K562 (cell line): ENCODE results near the gene IDH1. TPM values are rescaled to one million over a fixed set of nuclear protein-coding genes. Genes with fewer than 3 reads are reported as not detected.

ENCODE experiments used
- ATAC-seq: fragments of 200-7000 bp; cut with Tn5 transposase; 3 replicates; pipeline ENCODE4 v1.9.1; 2020; ENCODE audit warnings: moderate library complexity
- BruUV-seq: library from RNA; stranded (reverse); fragments of 400-500 nt; replicated peaks from 2 replicates; lab custom pipeline; 2021; lab: Mats Ljungman, UMichigan
- CTCF ChIA-PET: fragments of 300-600 bp; formaldehyde crosslinking; extraction: SDS; loops from one replicate; lab custom pipeline; 2021; ENCODE audit warnings: low intra/inter-chr PET ratio; lab: Yijun Ruan, JAX
- POLR2A ChIA-PET: fragments of 300-600, 350-650 bp; sonication (Branson Sonifier 250); formaldehyde crosslinking; extraction: SDS; loops from one replicate; lab custom pipeline; 2021; ENCODE audit warnings: antibody characterized with exemption, inconsistent platforms; lab: Yijun Ruan, JAX
- DNase-seq, 4 experiments: peaks; one replicate each; pipeline versions ENCODE4 v3.0.0 to v3.0.0-alpha.2; 2011 to 2018; ENCODE audit warnings: low spot score in 3 of 4, mixed read lengths in 3 of 4; ENCODE audit errors: extremely low read depth in 1 of 4
- FAIRE-seq: peaks from 2 replicates; lab custom pipeline; 2011; peaks lifted over from hg19 to GRCh38; lab: Jason Lieb, UNC
- H2AFZ ChIP-seq: 2 replicates; pipeline ENCODE4 v1.6.0; 2011; ENCODE audit warnings: low read depth, low read length, control low read depth, inconsistent platforms
- H3K27ac ChIP-seq: fragments of 200-600 bp; 3 replicates; pipeline ENCODE4 v1.8.0; 2011; ENCODE audit warnings: low read depth, mild to moderate bottlenecking, control low read depth, inconsistent platforms, low read length, moderate library complexity, mixed read lengths; ENCODE audit errors: extremely low read depth
- H3K27me3 ChIP-seq, 2 experiments: fragments of 300-600 bp in 1 of 2; 2 replicates in 1 of 2; 3 replicates in 1 of 2; pipeline versions ENCODE4 v1.6.0 to v1.8.0; 2011; ENCODE audit warnings: inconsistent platforms in 2 of 2, low read length in 2 of 2, mild to moderate bottlenecking in 1 of 2, mixed read lengths in 1 of 2, moderate library complexity in 1 of 2; ENCODE audit not compliant: control insufficient read depth in 2 of 2, insufficient read depth in 2 of 2
- H3K36me3 ChIP-seq: fragments of 300-600 bp; 3 replicates; pipeline ENCODE4 v1.8.0; 2011; ENCODE audit warnings: mild to moderate bottlenecking, low read length, inconsistent platforms; ENCODE audit not compliant: control insufficient read depth, insufficient read depth
- H3K4me1 ChIP-seq, 2 experiments: fragments of 200-600 bp in 1 of 2; replicated peaks in 1 of 2; 2 replicates in 1 of 2; 3 replicates in 1 of 2; pipeline versions ENCODE4 v1.5.1 to v1.8.0; 2011; ENCODE audit warnings: inconsistent platforms in 2 of 2, low read length in 2 of 2, mild to moderate bottlenecking in 1 of 2, mixed read lengths in 1 of 2, moderate library complexity in 1 of 2; ENCODE audit not compliant: control insufficient read depth in 2 of 2, insufficient read depth in 2 of 2
- H3K4me2 ChIP-seq: 2 replicates; pipeline ENCODE4 v1.6.1; 2011; ENCODE audit warnings: low read length, control low read depth, inconsistent platforms, mixed read lengths; ENCODE audit not compliant: insufficient read depth
- H3K4me3 ChIP-seq: fragments of 200-600 bp; sonication (generic), shearing (Covaris generic); 2 replicates; pipeline ENCODE4 v1.5.1; 2016; ENCODE audit warnings: control low read depth, inconsistent platforms
- H3K79me2 ChIP-seq: fragments of 200-600 bp; 3 replicates; pipeline ENCODE4 v1.8.0; 2011; ENCODE audit warnings: low read length, inconsistent platforms; ENCODE audit not compliant: control insufficient read depth, insufficient read depth
- H3K9ac ChIP-seq, 2 experiments: 2 replicates each; pipeline versions ENCODE4 v1.6.0 to v1.6.1; 2011; ENCODE audit warnings: low read depth in 2 of 2, low read length in 2 of 2, control low read depth in 1 of 2, inconsistent platforms in 1 of 2, mild to moderate bottlenecking in 1 of 2, mixed read lengths in 1 of 2; ENCODE audit not compliant: insufficient read depth in 1 of 2
- H3K9me1 ChIP-seq: one replicate; pipeline ENCODE4 v1.6.0; 2011; ENCODE audit warnings: inconsistent platforms, mild to moderate bottlenecking, low read length, moderate library complexity; ENCODE audit not compliant: control insufficient read depth, insufficient read depth
- H3K9me3 ChIP-seq: replicated peaks from 2 replicates; pipeline ENCODE4 v1.5.1; 2011; ENCODE audit warnings: low read depth, low read length, inconsistent platforms; ENCODE audit not compliant: control insufficient read depth, insufficient read depth
- H4K20me1 ChIP-seq: replicated peaks from 2 replicates; pipeline ENCODE4 v1.6.1; 2011; ENCODE audit warnings: low read length, inconsistent platforms, mixed read lengths; ENCODE audit not compliant: control insufficient read depth, insufficient read depth
- E2F8 ChIP-seq: fragments of 450-650 bp; IDR thresholded peaks from 2 replicates; pipeline ENCODE4 v1.7.1; 2018; ENCODE audit warnings: mild to moderate bottlenecking, low read depth; ENCODE audit not compliant: partially characterized antibody
- KLF6 ChIP-seq: fragments of 250-450 bp; sonication (Bioruptor Pico); IDR thresholded peaks from 2 replicates; pipeline ENCODE4 v1.4.0; 2020; ENCODE audit warnings: mild to moderate bottlenecking, moderate library complexity, borderline replicate concordance
- MCM2 ChIP-seq: fragments of 450-650 bp; IDR thresholded peaks from 2 replicates; pipeline ENCODE4 v1.6.1; 2017; ENCODE audit warnings: low read depth, mild to moderate bottlenecking
- NFRKB ChIP-seq: fragments of 450-650 bp; IDR thresholded peaks from 2 replicates; pipeline ENCODE4 v1.6.1; 2016; ENCODE audit warnings: low read depth
- PPARD ChIP-seq: fragments of 250-450 bp; sonication (Bioruptor Pico); IDR thresholded peaks from 2 replicates; pipeline ENCODE4 v1.8.0; 2022; ENCODE audit warnings: inconsistent platforms, mild to moderate bottlenecking, moderate library complexity
- PURB ChIP-seq: sonication (generic); formaldehyde crosslinking; IDR thresholded peaks from 2 replicates; pipeline ENCODE4 v1.9.0; 2021; ENCODE audit warnings: low read depth, mild to moderate bottlenecking, missing genetic modification reagents
- RBM39 ChIP-seq: fragments of 200-400 bp; formaldehyde crosslinking; optimal IDR thresholded peaks from 2 replicates; pipeline ENCODE3; 2018; ENCODE audit warnings: low read depth, low read length
- RNF2 ChIP-seq: sonication (generic); IDR thresholded peaks from 2 replicates; pipeline ENCODE4 v1.6.1; 2016
- RNF219 ChIP-seq: fragments of 250-450 bp; sonication (Bioruptor Pico); IDR thresholded peaks from 2 replicates; pipeline ENCODE4 v1.5.0; 2022; ENCODE audit warnings: mild to moderate bottlenecking
- TOE1 ChIP-seq, 2 experiments: fragments of 450-650 bp in 1 of 2; sonication (generic) in 1 of 2; formaldehyde crosslinking in 1 of 2; IDR thresholded peaks; 2 replicates each; pipeline versions ENCODE4 v1.7.1 to v1.8.0; 2016 to 2022; ENCODE audit warnings: borderline replicate concordance in 2 of 2, mild to moderate bottlenecking in 2 of 2, antibody characterized with exemption in 1 of 2, inconsistent platforms in 1 of 2, low read depth in 1 of 2, missing genetic modification reagents in 1 of 2, moderate library complexity in 1 of 2
- ZNF146 ChIP-seq: IDR thresholded peaks from one replicate; pipeline ENCODE4 v1.6.1; 2018; ENCODE audit warnings: missing compliant biosample characterization; ENCODE audit not compliant: unreplicated experiment
- ZNF263 ChIP-seq: sonication (generic); formaldehyde crosslinking; IDR thresholded peaks from 2 replicates; pipeline ENCODE4 v1.8.0; 2022; ENCODE audit warnings: mild to moderate bottlenecking, missing genetic modification reagents, borderline replicate concordance
- ZNF277 ChIP-seq: fragments of 250-450 bp; sonication (Bioruptor Pico); IDR thresholded peaks from 2 replicates; pipeline ENCODE4 v1.8.0; 2022; ENCODE audit warnings: inconsistent platforms, mild to moderate bottlenecking, moderate library complexity, borderline replicate concordance
- ZNF764 ChIP-seq: fragments of 250-450 bp; sonication (Bioruptor Pico); IDR thresholded peaks from 2 replicates; pipeline ENCODE4 v1.4.0; 2020; ENCODE audit warnings: low read depth, mild to moderate bottlenecking, moderate library complexity
- WGBS: fragments of 100-300 bp; shearing (Covaris generic); methylation state at CpG from one replicate; pipeline ENCODE4 v1.1.6; 2016; ENCODE audit warnings: low coverage, mixed read lengths; ENCODE audit not compliant: insufficient coverage; ENCODE audit errors: missing lambda C conversion rate; 5-methylcytosine and 5-hydroxymethylcytosine counted together
- in situ Hi-C: fragments of 300-500 bp; cut with MboI; formaldehyde crosslinking; loops from 4 replicates; pipeline ENCODE4 v1.15.0; 2018; ENCODE audit warnings: inconsistent platforms, mixed read lengths
- intact Hi-C: fragments of 100-400 bp; cut with micrococcal nuclease; formaldehyde crosslinking; loops from 2 replicates; pipeline ENCODE4 v1.14.2; 2022
- polyA plus RNA-seq, 8 experiments: library from polyadenylated mRNA; depleted of rRNA in 4 of 8; stranded (reverse) in 5 of 8; unstranded in 3 of 8; fragments of >200 nt; fragmentation: Nextera tagmentation in 2 of 8; fragmentation: Illumina TruSeq in 1 of 8; extraction: Ambion mirVana in 2 of 8; extraction: Trizol in 1 of 8; gene quantifications; 2 replicates each; pipeline versions ENCODE4 v1.2.1 to v1.2.3, GENCODE V29; 2011 to 2014; ENCODE audit warnings: inconsistent platforms in 1 of 8, missing spikeins in 1 of 8
- total RNA-seq, 7 experiments: library from RNA; depleted of rRNA in 6 of 7; stranded (reverse); fragments of >200 nt in 6 of 7; fragmentation: Illumina TruSeq in 2 of 7; extraction: Trizol in 2 of 7; gene quantifications; 2 replicates each; pipeline versions ENCODE4 v1.2.1 to v1.2.3, GENCODE V29; 2011 to 2021; ENCODE audit warnings: low replicate concordance in 1 of 7
- TF ChIP-seq, protein P1 (sequence below): fragments of 450-650 bp; conservative IDR thresholded peaks from 2 replicates; pipeline ENCODE4 v1.6.1; 2016; ENCODE audit warnings: missing genetic modification characterization, low read depth, mild to moderate bottlenecking, control low read depth, missing compliant biosample characterization

IDH1 gene
- total and polyA plus RNA-seq, 9 of the 15 experiments (the other 6 are each of a cell fraction or from before 2014, with no cell fraction given) = 61.9 to 194 (median 101) TPM

- no peak for ATAC-seq
- CTCF ChIA-PET = no interaction called here
- Histone ChIP-seq H3K79me2 (peaks cover 25% of the 10 kb centered on the region), H2AFZ (no peak overlapping the region), H3K4me1 (peaks cover 3 to 7% of the 10 kb centered on the region in 2 experiments; a peak in 3 of 5 replicates), H3K27ac (no peak overlapping the region; the same call in 2 of the 3 replicates), H3K9me3 (no peaks in the 10 kb centered on the region), H3K36me3 (peaks cover 65% of the 10 kb centered on the region), H4K20me1 (no peaks in the 10 kb centered on the region), H3K9me1 (no peaks in the 10 kb centered on the region), H3K4me2 (no peak overlapping the region), H3K27me3 (no peaks in the 10 kb centered on the region), H3K4me3 (no peak overlapping the region), H3K9ac (no peak overlapping the region)
- WGBS = 48% methylated on average over 2 of the region's 2 CpGs
- no TSS peak for BruUV-seq
- intact Hi-C loops = no loop called here
- no peak for FAIRE-seq
- POLR2A ChIA-PET = no interaction called here
- in situ Hi-C loops = no loop called here
- DNase-seq = no peak
- TF ChIP-seq E2F8 (no peak), PPARD (CRISPR knock-in tag) (no peak), ZNF263 (CRISPR knock-in tag) (no peak), RNF219 (CRISPR knock-in tag) (no peak), KLF6 (CRISPR knock-in tag) (no peak), PURB (CRISPR knock-in tag) (no peak), ZNF277 (no peak), RBM39 (no peak), ZNF146 (CRISPR knock-in tag) (no peak), TOE1 (IDR thresholded peaks at IDR 0.05; ENCODE audit: borderline replicate concordance) (no peak), TOE1 (CRISPR knock-in tag; IDR thresholded peaks at IDR 0.05; ENCODE audit: borderline replicate concordance, low read depth) (no peak), RNF2 (no peak), NFRKB (no peak), MCM2 (no peak), ZNF764 (CRISPR knock-in tag) (no peak)
- TF ChIP-seq, protein P1, sequence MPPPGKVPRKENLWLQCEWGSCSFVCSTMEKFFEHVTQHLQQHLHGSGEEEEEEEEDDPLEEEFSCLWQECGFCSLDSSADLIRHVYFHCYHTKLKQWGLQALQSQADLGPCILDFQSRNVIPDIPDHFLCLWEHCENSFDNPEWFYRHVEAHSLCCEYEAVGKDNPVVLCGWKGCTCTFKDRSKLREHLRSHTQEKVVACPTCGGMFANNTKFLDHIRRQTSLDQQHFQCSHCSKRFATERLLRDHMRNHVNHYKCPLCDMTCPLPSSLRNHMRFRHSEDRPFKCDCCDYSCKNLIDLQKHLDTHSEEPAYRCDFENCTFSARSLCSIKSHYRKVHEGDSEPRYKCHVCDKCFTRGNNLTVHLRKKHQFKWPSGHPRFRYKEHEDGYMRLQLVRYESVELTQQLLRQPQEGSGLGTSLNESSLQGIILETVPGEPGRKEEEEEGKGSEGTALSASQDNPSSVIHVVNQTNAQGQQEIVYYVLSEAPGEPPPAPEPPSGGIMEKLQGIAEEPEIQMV (tag) = no peak
These were observed 41.7 kb upstream of the IDH1 start for GRCh38 chr2:208296610-208297009.
